ENCODE measurements around the gene FAM83F.

Gene FAM83F

GRCh38 chr22:40018051-40018450, 23.3 kb downstream of the FAM83F start:
- no peak for FAIRE-seq
- no peak for TF ChIP-seq CTCF (IDR thresholded peaks at IDR 0.05; ENCODE audit: insufficient read depth, missing control alignments)

DNA sequence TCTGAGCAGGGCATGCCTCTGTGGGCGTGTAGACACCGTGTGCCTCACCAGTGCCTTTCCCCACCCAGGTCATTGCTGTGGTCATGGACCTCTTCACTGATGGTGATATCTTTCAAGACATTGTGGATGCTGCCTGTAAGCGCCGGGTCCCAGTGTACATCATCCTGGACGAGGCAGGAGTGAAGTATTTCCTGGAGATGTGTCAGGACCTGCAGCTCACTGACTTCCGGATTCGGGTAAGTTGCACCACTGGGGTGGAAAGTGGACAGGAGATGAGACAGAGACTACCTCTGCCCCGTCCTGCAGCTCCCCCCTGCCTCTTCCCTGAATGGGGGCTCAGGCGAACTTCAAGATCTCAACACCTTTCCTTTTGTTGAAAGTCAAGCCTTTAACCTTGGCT, 24.3 kb downstream of the FAM83F start:
- FAIRE-seq = no peak
- DNase-seq (ENCODE audit: insufficient read length, low spot score) = no peak

More at GRCh38 chr22:40018051-40018450, 23.3 kb downstream of the FAM83F start:
- no peak for DNase-seq (ENCODE audit: insufficient read length, low spot score)

DNA sequence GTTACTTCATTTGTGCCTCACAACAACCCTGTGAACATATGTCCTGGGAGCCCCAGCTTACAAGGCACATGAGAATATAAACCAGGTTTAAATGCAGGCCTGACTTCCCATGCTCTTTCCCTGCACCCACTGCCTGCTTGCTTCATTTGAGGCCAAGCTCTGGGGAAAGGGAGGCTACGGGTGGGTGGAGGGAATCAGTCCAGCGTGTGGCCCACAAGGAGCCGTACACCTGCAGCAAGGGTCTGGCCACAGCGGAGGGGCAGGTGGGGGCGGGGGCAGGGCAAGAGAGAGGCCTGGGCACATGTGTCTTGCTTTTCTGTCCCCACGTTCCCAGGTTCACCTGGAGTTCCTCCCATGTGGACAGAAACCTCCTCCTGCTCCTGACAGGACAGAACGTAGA, 26.2 kb downstream of the FAM83F start:
- no peak for TF ChIP-seq CTCF (IDR thresholded peaks at IDR 0.05; ENCODE audit: insufficient read depth, missing control alignments)
- no peak for DNase-seq (ENCODE audit: insufficient read length, low spot score)
- no peak for FAIRE-seq

More for the DNA sequence above, 24.3 kb downstream of the FAM83F start:
- TF ChIP-seq CTCF (IDR thresholded peaks at IDR 0.05; ENCODE audit: insufficient read depth, missing control alignments) = no peak

- FAIRE-seq (no peak), DNase-seq (ENCODE audit: insufficient read length, low spot score) (no peak)
- TF ChIP-seq CTCF (IDR thresholded peaks at IDR 0.05; ENCODE audit: insufficient read depth, missing control alignments) = no peak
Measured at GRCh38 chr22:40021401-40022000, 26.7 kb downstream of the FAM83F start.

DNA sequence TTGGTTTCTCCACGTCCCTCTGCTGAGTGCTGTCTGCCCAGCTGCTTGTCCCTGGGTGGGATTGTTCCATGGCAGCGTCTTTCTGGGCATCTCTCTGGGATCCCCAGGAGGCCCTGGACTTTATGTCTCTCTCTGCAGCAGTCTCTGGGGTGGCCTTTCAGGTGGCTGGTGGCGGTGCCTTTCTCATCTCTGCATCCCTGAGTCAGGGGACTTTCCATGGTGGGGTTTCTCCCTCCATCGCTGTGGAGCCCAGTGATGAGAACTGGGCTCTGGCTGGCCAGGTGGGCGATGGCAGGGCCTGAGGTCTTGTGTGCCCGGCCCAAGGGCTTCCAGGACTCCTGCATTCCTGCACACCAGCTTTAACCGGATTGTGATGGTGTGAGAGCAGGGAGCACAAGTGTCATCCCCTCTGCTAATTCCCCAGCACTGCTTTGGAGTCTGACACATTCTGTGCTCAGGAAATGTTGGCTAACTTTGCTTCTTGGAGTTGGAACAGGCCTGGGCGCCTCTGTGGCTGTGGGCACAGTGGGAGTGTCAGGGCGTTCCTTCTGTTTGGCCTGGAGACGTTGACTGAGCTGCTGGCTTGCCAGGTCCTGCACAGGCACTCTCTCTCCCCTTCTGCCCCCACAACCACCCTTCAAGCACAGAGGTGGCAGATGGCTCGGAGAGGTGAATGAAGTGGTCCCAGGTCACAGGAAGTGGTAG, 27.9 kb downstream of the FAM83F start:
- DNase-seq (ENCODE audit: insufficient read length, low spot score) (no peak), FAIRE-seq (no peak)
- no peak for TF ChIP-seq CTCF (IDR thresholded peaks at IDR 0.05; ENCODE audit: insufficient read depth, missing control alignments)

- DNase-seq (ENCODE audit: insufficient read length, low spot score) = no peak
- no peak for TF ChIP-seq CTCF (IDR thresholded peaks at IDR 0.05; ENCODE audit: insufficient read depth, missing control alignments)
- FAIRE-seq = no peak
Measured at GRCh38 chr22:40023341-40023841, 28.6 kb downstream of the FAM83F start.
